Neuron (in vitro differentiated cells): ENCODE measurements around the gene SERPINH1.
A peak's percentile ranks its signal among the peaks of the same experiment; 100 is the strongest.

Experiments used
- H2AFZ ChIP-seq: one replicate; pipeline ENCODE4 v1.6.1; 2013; ENCODE audit warnings: low read depth, mild to moderate bottlenecking, inconsistent platforms, low read length, moderate library complexity
- H3K27me3 ChIP-seq: one replicate; pipeline ENCODE4 v1.6.1; 2013; ENCODE audit warnings: low read length; ENCODE audit not compliant: insufficient read depth
- H3K36me3 ChIP-seq: one replicate; pipeline ENCODE4 v1.6.1; 2013; ENCODE audit warnings: low read length; ENCODE audit not compliant: insufficient read depth
- H3K4me1 ChIP-seq: one replicate; pipeline ENCODE4 v1.6.1; 2013; ENCODE audit warnings: low read length; ENCODE audit not compliant: insufficient read depth
- H3K4me3 ChIP-seq: 2 replicates; pipeline ENCODE4 v1.5.1; 2013; ENCODE audit warnings: mild to moderate bottlenecking, low read length, moderate library complexity
- H3K9me3 ChIP-seq: one replicate; pipeline ENCODE4 v1.6.1; 2013; ENCODE audit warnings: low read length

The SERPINH1 gene

GRCh38 chr11:75553182-75553581, 8.9 kb upstream of the SERPINH1 start:
- Histone ChIP-seq H3K27me3 (no peaks in the 10 kb centered on the region), H3K4me3 (no peak overlapping the region), H3K4me1 (peaks cover 4% of the 10 kb centered on the region), H3K9me3 (no peaks in the 10 kb centered on the region), H3K36me3 (no peaks in the 10 kb centered on the region), H2AFZ (no peak overlapping the region)

GRCh38 chr11:75553889-75554257, 8.2 kb upstream of the SERPINH1 start:
- Histone ChIP-seq H3K9me3 (no peaks in the 10 kb centered on the region), H3K4me1 (peaks cover 11% of the 10 kb centered on the region), H3K36me3 (no peaks in the 10 kb centered on the region), H2AFZ (no peak overlapping the region), H3K27me3 (no peaks in the 10 kb centered on the region), H3K4me3 (no peak overlapping the region)

- Histone ChIP-seq H3K9me3 (no peaks in the 10 kb centered on the region), H3K36me3 (no peaks in the 10 kb centered on the region), H3K4me1 (peaks cover 17% of the 10 kb centered on the region), H3K27me3 (no peaks in the 10 kb centered on the region), H2AFZ (no peak overlapping the region), H3K4me3 (no peak overlapping the region)
Observed at GRCh38 chr11:75554258-75555022, 7.6 kb upstream of the SERPINH1 start.

- Histone ChIP-seq H3K27me3 (no peaks in the 10 kb centered on the region), H3K36me3 (no peaks in the 10 kb centered on the region), H3K4me1 (peaks cover 21% of the 10 kb centered on the region), H2AFZ (no peak overlapping the region), H3K9me3 (no peaks in the 10 kb centered on the region), H3K4me3 (no peak overlapping the region)
Observed at GRCh38 chr11:75555079-75555811, 6.8 kb upstream of the SERPINH1 start.

GRCh38 chr11:75556275-75556674, 5.8 kb upstream of the SERPINH1 start:
- Histone ChIP-seq H3K27me3 (no peaks in the 10 kb centered on the region), H3K36me3 (no peaks in the 10 kb centered on the region), H2AFZ (no peak overlapping the region), H3K4me3 (no peak overlapping the region), H3K4me1 (peaks cover 21% of the 10 kb centered on the region), H3K9me3 (no peaks in the 10 kb centered on the region)

GRCh38 chr11:75557666-75558494, 4.2 kb upstream of the SERPINH1 start:
- Histone ChIP-seq H3K36me3 (no peaks in the 10 kb centered on the region), H2AFZ (no peak overlapping the region), H3K9me3 (no peaks in the 10 kb centered on the region), H3K27me3 (no peaks in the 10 kb centered on the region), H3K4me3 (no peak overlapping the region), H3K4me1 (peaks cover 27% of the 10 kb centered on the region)

- no peaks in the 10 kb centered on the region for H3K36me3 ChIP-seq
- H3K4me3 ChIP-seq, result no peak overlapping the region
- H3K9me3 ChIP-seq, result no peaks in the 10 kb centered on the region
- H2AFZ ChIP-seq, result peak overlapping the region; percentile 7
- H3K4me1 ChIP-seq, result peaks cover 35% of the 10 kb centered on the region
- no peaks in the 10 kb centered on the region for H3K27me3 ChIP-seq
Observed at GRCh38 chr11:75558939-75559843, 2.9 kb upstream of the SERPINH1 start.

- Histone ChIP-seq H3K36me3 (no peaks in the 10 kb centered on the region), H3K4me3 (no peak overlapping the region), H3K4me1 (peaks cover 48% of the 10 kb centered on the region), H2AFZ (no peak overlapping the region), H3K27me3 (no peaks in the 10 kb centered on the region), H3K9me3 (no peaks in the 10 kb centered on the region)
Observed at GRCh38 chr11:75560644-75561043, 1.4 kb upstream of the SERPINH1 start.

GRCh38 chr11:75561426-75562047, 516 bp upstream of the SERPINH1 start:
- Histone ChIP-seq H3K36me3 (peaks cover 4% of the 10 kb centered on the region), H3K27me3 (no peaks in the 10 kb centered on the region), H3K9me3 (no peaks in the 10 kb centered on the region), H2AFZ (peak overlapping the region; percentile 39), H3K4me1 (peaks cover 49% of the 10 kb centered on the region), H3K4me3 (peak overlapping the region; percentile 91)

- peaks cover 49% of the 10 kb centered on the region for H3K4me1 ChIP-seq
- peak overlapping the region; percentile 91 for H3K4me3 ChIP-seq
- peaks cover 16% of the 10 kb centered on the region for H3K36me3 ChIP-seq
- peak overlapping the region; percentile 39 for H2AFZ ChIP-seq
- no peaks in the 10 kb centered on the region for H3K9me3 ChIP-seq
- no peaks in the 10 kb centered on the region for H3K27me3 ChIP-seq
Observed at GRCh38 chr11:75562836-75563484, 907 bp downstream of the SERPINH1 start.

GRCh38 chr11:75563501-75563977, 1.5 kb downstream of the SERPINH1 start:
- Histone ChIP-seq H3K27me3 (no peaks in the 10 kb centered on the region), H3K4me3 (peak overlapping the region; percentile 91), H3K4me1 (peaks cover 46% of the 10 kb centered on the region), H2AFZ (no peak overlapping the region), H3K9me3 (no peaks in the 10 kb centered on the region), H3K36me3 (peaks cover 21% of the 10 kb centered on the region)
